Measurements from ENCODE around the gene CATSPER1.

The CATSPER1 gene

DNA sequence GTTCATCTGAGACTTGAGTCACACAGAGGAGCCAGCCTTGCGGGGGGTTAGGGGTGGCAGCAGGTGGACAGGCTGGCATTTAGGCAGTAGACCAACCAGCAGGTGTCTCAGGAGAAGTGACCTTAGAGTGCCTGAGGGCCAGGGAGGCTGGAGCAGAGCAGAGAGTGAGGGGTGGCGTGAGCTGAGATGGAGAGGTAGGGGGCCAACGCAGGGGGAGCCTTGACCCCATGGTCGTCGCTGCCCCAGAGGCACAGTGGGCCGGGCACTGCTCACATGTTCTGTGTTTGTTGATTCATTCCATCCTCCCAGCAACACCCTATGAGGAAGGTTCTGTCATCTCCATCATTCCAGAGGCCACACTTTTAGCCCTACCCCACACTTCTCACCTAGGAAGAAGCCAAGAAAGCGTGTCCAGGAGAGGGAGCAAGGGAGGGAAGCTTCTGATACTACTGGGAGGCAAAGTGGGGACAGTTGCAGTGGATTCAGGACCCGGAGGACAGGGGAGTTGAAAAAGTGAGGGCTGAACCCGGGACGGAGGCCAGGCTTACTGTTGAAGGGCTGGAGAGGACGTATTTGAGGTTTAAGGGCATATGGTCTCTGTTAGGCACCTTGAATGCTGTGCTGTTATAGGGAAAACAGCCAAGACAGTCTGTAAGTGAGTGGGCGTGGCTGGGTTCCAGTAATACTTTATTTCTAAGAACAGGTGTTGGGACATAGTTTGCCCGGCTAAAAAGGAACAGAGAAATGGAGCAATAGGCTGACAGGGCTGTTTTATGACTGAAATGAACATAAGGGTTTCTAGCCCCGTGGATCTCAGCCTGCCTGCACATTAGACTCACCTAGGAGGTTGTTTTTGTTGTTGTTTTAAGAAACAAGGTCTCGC, 57.4 kb downstream of the CATSPER1 start:
- no peak for DNase-seq (ENCODE audit: low read depth)

DNA sequence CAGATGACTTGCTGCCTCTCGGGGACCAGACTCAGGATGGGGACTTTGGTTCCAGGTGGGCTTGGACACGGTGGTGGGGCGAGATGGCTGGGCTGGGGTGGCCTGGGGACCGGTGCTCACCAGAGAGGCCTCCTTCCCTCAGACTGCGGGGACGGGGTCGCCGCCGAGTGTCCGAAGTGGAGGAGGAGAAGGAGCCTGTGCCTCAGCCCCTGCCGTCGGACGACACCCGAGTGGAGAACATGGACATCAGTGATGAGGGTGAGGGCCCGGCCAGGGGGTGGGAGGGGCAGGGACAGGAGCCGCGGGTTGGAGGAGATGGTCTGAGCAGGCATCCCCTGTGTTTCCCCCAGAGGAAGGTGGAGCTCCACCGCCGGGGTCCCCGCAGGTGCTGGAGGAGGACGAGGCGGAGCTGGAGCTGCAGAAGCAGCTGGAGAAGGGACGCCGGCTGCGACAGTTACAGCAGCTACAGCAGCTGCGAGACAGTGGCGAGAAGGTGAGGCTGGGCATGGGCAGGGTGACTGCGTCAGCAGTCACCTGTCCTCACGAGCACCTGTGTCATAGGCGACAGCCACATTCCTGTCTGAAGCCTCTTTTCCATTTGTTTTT, 58.8 kb downstream of the CATSPER1 start:
- no peak for DNase-seq (ENCODE audit: low read depth)

Measured in GM04504 (cell line).